H9 (cell line): ENCODE measurements around the gene APOA4. TPM values are rescaled to one million over a fixed set of nuclear protein-coding genes. Genes with fewer than 3 reads are reported as not detected.

ENCODE experiments used
- DNase-seq: peaks from one replicate; pipeline ENCODE4 v3.0.0-alpha.2; 2017
- H2AFZ ChIP-seq: one replicate; pipeline ENCODE4 v1.6.1; 2013; ENCODE audit warnings: mild to moderate bottlenecking, low read length, control low read depth, moderate library complexity
- H2AK5ac ChIP-seq: 2 replicates; pipeline ENCODE4 v1.6.1; 2013; ENCODE audit warnings: low read length, control low read depth, mixed read lengths; ENCODE audit not compliant: insufficient read length
- H2BK120ac ChIP-seq: one replicate; pipeline ENCODE4 v1.6.1; 2013; ENCODE audit warnings: low read depth, mild to moderate bottlenecking, low read length, control low read depth, inconsistent platforms; ENCODE audit not compliant: poor library complexity, severe bottlenecking
- H2BK12ac ChIP-seq: 2 replicates; pipeline ENCODE4 v1.6.1; 2013; ENCODE audit warnings: low read length, control low read depth, mixed read lengths, low read depth; ENCODE audit not compliant: insufficient read length
- H2BK15ac ChIP-seq: 2 replicates; pipeline ENCODE4 v1.6.1; 2013; ENCODE audit warnings: low read depth, low read length, control low read depth
- H2BK20ac ChIP-seq: one replicate; pipeline ENCODE4 v1.6.1; 2013; ENCODE audit warnings: low read depth, mild to moderate bottlenecking, low read length, control low read depth, inconsistent platforms; ENCODE audit not compliant: poor library complexity, severe bottlenecking
- H2BK5ac ChIP-seq: 2 replicates; pipeline ENCODE4 v1.6.1; 2013; ENCODE audit warnings: low read length, control low read depth, mixed read lengths; ENCODE audit not compliant: insufficient read length
- H3K14ac ChIP-seq: 2 replicates; pipeline ENCODE4 v1.6.1; 2013; ENCODE audit warnings: low read length, control low read depth; ENCODE audit not compliant: insufficient read depth
- H3K18ac ChIP-seq: 2 replicates; pipeline ENCODE4 v1.6.1; 2013; ENCODE audit warnings: low read depth, mild to moderate bottlenecking, mixed read lengths, low read length, control low read depth; ENCODE audit not compliant: insufficient read length
- H3K23ac ChIP-seq: 2 replicates; pipeline ENCODE4 v1.6.1; 2013; ENCODE audit warnings: low read length, control low read depth, mixed read lengths, low read depth; ENCODE audit not compliant: insufficient read length
- H3K23me2 ChIP-seq: 2 replicates; pipeline ENCODE4 v1.6.1; 2013; ENCODE audit warnings: low read depth, mild to moderate bottlenecking, mixed read lengths, low read length, control low read depth; ENCODE audit not compliant: insufficient read length, poor library complexity, severe bottlenecking
- H3K27ac ChIP-seq: 2 replicates; pipeline ENCODE4 v1.5.1; 2013; ENCODE audit warnings: low read length, control low read depth, mixed read lengths, low read depth; ENCODE audit not compliant: insufficient read length
- H3K27me3 ChIP-seq: 2 replicates; pipeline ENCODE4 v1.6.1; 2013; ENCODE audit warnings: low read length, control low read depth, inconsistent platforms; ENCODE audit not compliant: insufficient read depth
- H3K4ac ChIP-seq: 2 replicates; pipeline ENCODE4 v1.6.1; 2013; ENCODE audit warnings: low read depth, mild to moderate bottlenecking, control low read depth, inconsistent platforms, low read length, moderate library complexity
- H3K4me1 ChIP-seq: 2 replicates; pipeline ENCODE4 v1.6.1; 2013; ENCODE audit warnings: low read length, control low read depth, inconsistent platforms; ENCODE audit not compliant: insufficient read depth
- H3K4me2 ChIP-seq: 2 replicates; pipeline ENCODE4 v1.6.1; 2013; ENCODE audit warnings: low read length, control low read depth, mixed read lengths; ENCODE audit not compliant: insufficient read length, insufficient read depth
- H3K56ac ChIP-seq: 2 replicates; pipeline ENCODE4 v1.6.1; 2013; ENCODE audit warnings: low read depth, mild to moderate bottlenecking, mixed read lengths, low read length, control low read depth; ENCODE audit not compliant: insufficient read length
- H3K79me1 ChIP-seq: 2 replicates; pipeline ENCODE4 v1.6.1; 2013; ENCODE audit warnings: low read depth, mild to moderate bottlenecking, moderate library complexity, low read length, control low read depth, inconsistent platforms; ENCODE audit not compliant: insufficient read depth, poor library complexity, severe bottlenecking
- H3K79me2 ChIP-seq: 2 replicates; pipeline ENCODE4 v1.6.1; 2013; ENCODE audit warnings: low read length, control low read depth, inconsistent platforms; ENCODE audit not compliant: insufficient read depth
- H3K9ac ChIP-seq: 2 replicates; pipeline ENCODE4 v1.6.1; 2013; ENCODE audit warnings: low read length, control low read depth, mixed read lengths; ENCODE audit not compliant: insufficient read length; ENCODE audit errors: extremely low read depth
- H3K9me3 ChIP-seq: one replicate; pipeline ENCODE4 v1.6.1; 2013; ENCODE audit warnings: low read depth, low read length, inconsistent platforms; ENCODE audit not compliant: control insufficient read depth
- H3T11ph ChIP-seq: one replicate; pipeline ENCODE4 v1.6.1; 2013; ENCODE audit warnings: mild to moderate bottlenecking, low read length, control low read depth, inconsistent platforms
- H4K20me1 ChIP-seq: one replicate; pipeline ENCODE4 v1.6.1; 2013; ENCODE audit not compliant: control insufficient read depth, insufficient read length, insufficient read depth
- H4K5ac ChIP-seq: 2 replicates; pipeline ENCODE4 v1.6.1; 2013; ENCODE audit warnings: low read depth, mild to moderate bottlenecking, mixed read lengths, low read length, control low read depth; ENCODE audit not compliant: insufficient read length
- H4K8ac ChIP-seq: replicated peaks from 2 replicates; pipeline ENCODE4 v1.6.1; 2013; ENCODE audit warnings: low read length, control low read depth, mixed read lengths, low read depth; ENCODE audit not compliant: insufficient read length
- H4K91ac ChIP-seq: 2 replicates; pipeline ENCODE4 v1.6.1; 2013; ENCODE audit warnings: low read depth, mild to moderate bottlenecking, moderate library complexity, mixed read lengths, low read length, control low read depth; ENCODE audit not compliant: insufficient read length
- H3K27ac Mint-ChIP-seq, 3 experiments: 2 replicates in 2 of 3; 3 replicates in 1 of 3; pipeline ENCODE4 v1.8.0; 2020 to 2021; ENCODE audit warnings: mixed read lengths in 3 of 3, mild to moderate bottlenecking in 1 of 3, moderate library complexity in 1 of 3
- H3K27me3 Mint-ChIP-seq: 2 replicates; pipeline ENCODE4 v1.8.0; 2021; ENCODE audit warnings: low read depth, mild to moderate bottlenecking, moderate library complexity, mixed read lengths
- H3K36me3 Mint-ChIP-seq, 3 experiments: 2 replicates in 2 of 3; 3 replicates in 1 of 3; pipeline ENCODE4 v1.8.0; 2020 to 2021; ENCODE audit warnings: low read depth in 3 of 3, mixed read lengths in 3 of 3; ENCODE audit not compliant: insufficient read depth in 1 of 3
- H3K4me1 Mint-ChIP-seq, 2 experiments: 2 replicates each; pipeline ENCODE4 v1.8.0; 2020; ENCODE audit warnings: mixed read lengths in 2 of 2
- H3K4me3 Mint-ChIP-seq, 2 experiments: 2 replicates in 1 of 2; 3 replicates in 1 of 2; pipeline ENCODE4 v1.8.0; 2020 to 2021; ENCODE audit warnings: mild to moderate bottlenecking in 2 of 2, mixed read lengths in 2 of 2, moderate library complexity in 1 of 2
- H3K9me3 Mint-ChIP-seq, 2 experiments: 2 replicates in 1 of 2; 3 replicates in 1 of 2; pipeline ENCODE4 v1.8.0; 2020; ENCODE audit warnings: mild to moderate bottlenecking in 2 of 2, mixed read lengths in 2 of 2, moderate library complexity in 1 of 2
- WGBS: extraction: QIAGEN DNeasy Blood & Tissue Kit; methylation state at CpG from one replicate; pipeline ENCODE4 v1.1.7; 2013; ENCODE audit warnings: missing lambda C conversion rate, low lambda C conversion rate, mixed read lengths; ENCODE audit not compliant: insufficient read length; ENCODE audit errors: extremely low coverage; 5-methylcytosine and 5-hydroxymethylcytosine counted together
- total RNA-seq: library from RNA; stranded (reverse); gene quantifications from 2 replicates; pipeline ENCODE4 v1.2.1, GENCODE V29; 2021
- TF ChIP-seq, protein P1 (sequence below): fragments of 200-600 bp; sonication (generic); conservative IDR thresholded peaks from 3 replicates; pipeline ENCODE4 v1.8.0; 2021; ENCODE audit warnings: antibody characterized with exemption, mild to moderate bottlenecking

Gene APOA4
- total RNA-seq, 1 experiment from 2014 or later = not detected

DNA sequence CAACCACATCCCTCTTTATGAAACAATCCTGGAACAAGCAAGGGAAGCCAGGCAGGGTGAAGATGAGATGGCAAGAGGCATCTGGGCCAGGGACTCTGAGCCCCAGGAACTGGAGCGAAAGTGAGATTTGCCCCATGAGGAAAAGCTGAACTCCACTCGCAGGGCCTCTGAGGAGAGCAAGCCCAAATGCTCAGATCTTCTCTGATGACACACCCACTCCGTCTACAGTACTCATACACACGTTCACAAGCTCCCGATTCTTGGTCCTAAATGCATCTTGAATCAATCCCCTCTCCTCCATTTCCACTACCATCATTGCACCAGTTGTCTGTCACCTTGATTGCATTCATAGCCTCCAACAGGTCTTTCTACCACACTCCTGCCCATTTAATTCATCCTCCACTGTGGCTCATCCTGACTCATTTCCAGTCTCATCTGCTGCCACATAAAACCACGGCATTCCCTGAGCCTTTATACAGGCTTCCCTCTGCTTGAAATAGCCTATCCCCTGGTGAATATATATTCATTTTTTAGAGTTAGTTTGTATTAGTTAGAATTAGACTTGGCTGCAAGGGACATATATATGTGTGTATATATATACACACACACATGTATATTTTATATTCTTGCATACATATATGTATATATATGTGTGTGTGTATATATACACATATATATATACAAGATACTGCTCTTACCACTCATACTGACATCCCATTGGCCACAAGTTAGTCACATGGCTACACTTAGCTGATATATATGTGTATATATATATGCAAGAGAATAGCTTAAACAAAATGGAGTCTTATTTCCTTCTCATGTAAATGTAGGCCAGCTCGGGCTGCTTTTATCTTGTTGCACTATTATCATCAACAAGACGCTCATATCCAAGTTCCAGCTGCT, 30.0 kb downstream of the APOA4 start:
- DNase-seq = no peak
- H2BK15ac ChIP-seq = no peak overlapping the region
- no peak overlapping the region for H3T11ph ChIP-seq
- no peak overlapping the region for H2BK5ac ChIP-seq
- no peak overlapping the region for H4K8ac ChIP-seq
- H2AFZ ChIP-seq = no peak overlapping the region
- no peaks in the 10 kb centered on the region; the same call in 1 of the 2 replicates for H3K4me1 ChIP-seq
- no peak overlapping the region for H4K5ac ChIP-seq
- no peaks in the 10 kb centered on the region for H3K9me3 ChIP-seq
- no peaks in the 10 kb centered on the region for H3K79me2 ChIP-seq
- no peak overlapping the region for H2BK20ac ChIP-seq
- TF ChIP-seq, protein P1, sequence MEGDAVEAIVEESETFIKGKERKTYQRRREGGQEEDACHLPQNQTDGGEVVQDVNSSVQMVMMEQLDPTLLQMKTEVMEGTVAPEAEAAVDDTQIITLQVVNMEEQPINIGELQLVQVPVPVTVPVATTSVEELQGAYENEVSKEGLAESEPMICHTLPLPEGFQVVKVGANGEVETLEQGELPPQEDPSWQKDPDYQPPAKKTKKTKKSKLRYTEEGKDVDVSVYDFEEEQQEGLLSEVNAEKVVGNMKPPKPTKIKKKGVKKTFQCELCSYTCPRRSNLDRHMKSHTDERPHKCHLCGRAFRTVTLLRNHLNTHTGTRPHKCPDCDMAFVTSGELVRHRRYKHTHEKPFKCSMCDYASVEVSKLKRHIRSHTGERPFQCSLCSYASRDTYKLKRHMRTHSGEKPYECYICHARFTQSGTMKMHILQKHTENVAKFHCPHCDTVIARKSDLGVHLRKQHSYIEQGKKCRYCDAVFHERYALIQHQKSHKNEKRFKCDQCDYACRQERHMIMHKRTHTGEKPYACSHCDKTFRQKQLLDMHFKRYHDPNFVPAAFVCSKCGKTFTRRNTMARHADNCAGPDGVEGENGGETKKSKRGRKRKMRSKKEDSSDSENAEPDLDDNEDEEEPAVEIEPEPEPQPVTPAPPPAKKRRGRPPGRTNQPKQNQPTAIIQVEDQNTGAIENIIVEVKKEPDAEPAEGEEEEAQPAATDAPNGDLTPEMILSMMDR = no peak
- H3K27me3 ChIP-seq = no peaks in the 10 kb centered on the region; the same call in 1 of the 2 replicates
- no peak overlapping the region for H3K27ac ChIP-seq
- Mint-ChIP-seq H3K36me3 (peaks cover 0 to 2% (median 0%) of the 10 kb centered on the region in 3 experiments; a peak in 1 of 7 replicates), H3K27me3 (peaks cover 22% of the 10 kb centered on the region), H3K27ac (no peak overlapping the region), H3K4me1 (peaks cover 15 to 24% of the 10 kb centered on the region in 2 experiments), H3K9me3 (no peaks in the 10 kb centered on the region), H3K4me3 (no peak overlapping the region)
- H3K56ac ChIP-seq = no peak overlapping the region
- H3K18ac ChIP-seq = no peak overlapping the region
- WGBS = no CpG with 5 or more reads among the region's 8 CpGs
- H3K9ac ChIP-seq = no peak overlapping the region
- no peak overlapping the region for H2AK5ac ChIP-seq
- H3K79me1 ChIP-seq = no peaks in the 10 kb centered on the region
- no peak overlapping the region for H2BK120ac ChIP-seq
- no peak overlapping the region for H2BK12ac ChIP-seq
- no peak overlapping the region for H3K4me2 ChIP-seq
- H3K4ac ChIP-seq = no peak overlapping the region
- no peak overlapping the region for H4K91ac ChIP-seq
- no peak overlapping the region for H3K14ac ChIP-seq
- H3K23me2 ChIP-seq = peaks cover 5% of the 10 kb centered on the region
- no peak overlapping the region for H3K23ac ChIP-seq
- H4K20me1 ChIP-seq = no peaks in the 10 kb centered on the region
